WTC11 (cell line): Measurements from ENCODE around the gene TCN2. TPM values are rescaled to one million over a fixed set of nuclear protein-coding genes. Genes with fewer than 3 reads are reported as not detected.

Experiments used
- ATAC-seq: fragments of 200-7000 bp; cut with Tn5 transposase; 2 replicates; pipeline ENCODE4 v1.10.0; 2021; ENCODE audit warnings: mild to moderate bottlenecking, moderate library complexity
- CTCF ChIA-PET: fragments of 300-600 bp; sonication (Branson Sonifier 250); formaldehyde crosslinking; loops from one replicate; lab custom pipeline; 2021; ENCODE audit warnings: antibody characterized with exemption; lab: Charles Lee
- POLR2A ChIA-PET: fragments of 350-600 bp; sonication (Branson Sonifier 250); formaldehyde crosslinking; loops from one replicate; lab custom pipeline; 2021; ENCODE audit warnings: antibody characterized with exemption; lab: Charles Lee
- DNase-seq: peaks from one replicate; pipeline ENCODE4 v3.0.0; 2021; ENCODE audit warnings: low spot score
- H3K27ac Mint-ChIP-seq: 2 replicates; pipeline ENCODE4 v1.8.0; 2021; ENCODE audit warnings: mixed read lengths
- H3K27me3 Mint-ChIP-seq: 2 replicates; pipeline ENCODE4 v1.8.0; 2021; ENCODE audit warnings: low read depth, mild to moderate bottlenecking, moderate library complexity, mixed read lengths
- H3K36me3 Mint-ChIP-seq: 2 replicates; pipeline ENCODE4 v1.8.0; 2021; ENCODE audit warnings: mixed read lengths
- H3K4me1 Mint-ChIP-seq: 2 replicates; pipeline ENCODE4 v1.8.0; 2022; ENCODE audit warnings: mixed read lengths
- H3K4me3 Mint-ChIP-seq: 2 replicates; pipeline ENCODE4 v1.8.0; 2021; ENCODE audit warnings: mild to moderate bottlenecking, moderate library complexity, mixed read lengths
- H3K9me3 Mint-ChIP-seq: 2 replicates; pipeline ENCODE4 v1.8.0; 2021; ENCODE audit warnings: mixed read lengths
- ARID4B ChIP-seq: sonication (generic); formaldehyde crosslinking; IDR thresholded peaks from 2 replicates; pipeline ENCODE4 v1.8.0; 2023; ENCODE audit warnings: missing genetic modification reagents, mild to moderate bottlenecking, borderline replicate concordance
- ATF2 ChIP-seq: sonication (generic); formaldehyde crosslinking; IDR thresholded peaks from 2 replicates; pipeline ENCODE4 v1.8.1; 2022; ENCODE audit warnings: low read depth, missing genetic modification reagents, borderline replicate concordance
- ATF3 ChIP-seq: sonication (generic); formaldehyde crosslinking; conservative IDR thresholded peaks from 2 replicates; pipeline ENCODE4 v1.8.1; 2022; ENCODE audit warnings: mild to moderate bottlenecking, missing genetic modification reagents
- E2F1 ChIP-seq: sonication (generic); formaldehyde crosslinking; IDR thresholded peaks from 2 replicates; pipeline ENCODE4 v1.8.0; 2022; ENCODE audit warnings: mild to moderate bottlenecking, missing genetic modification reagents
- FOXJ3 ChIP-seq: sonication (generic); formaldehyde crosslinking; IDR thresholded peaks from 2 replicates; pipeline ENCODE4 v1.9.0; 2021; ENCODE audit warnings: missing genetic modification reagents, mild to moderate bottlenecking, borderline replicate concordance
- FOXP4 ChIP-seq: sonication (generic); formaldehyde crosslinking; IDR thresholded peaks from 2 replicates; pipeline ENCODE4 v1.8.0; 2022; ENCODE audit warnings: mild to moderate bottlenecking, missing genetic modification reagents
- GTF2I ChIP-seq: fragments of 250-450 bp; sonication (Bioruptor Pico); conservative IDR thresholded peaks from 2 replicates; pipeline ENCODE4 v1.4.0; 2021; ENCODE audit warnings: mild to moderate bottlenecking
- IRF2 ChIP-seq: sonication (generic); formaldehyde crosslinking; IDR thresholded peaks from 2 replicates; pipeline ENCODE4 v1.8.0; 2022; ENCODE audit warnings: low read depth, missing genetic modification reagents, borderline replicate concordance
- JAZF1 ChIP-seq: fragments of 250-450 bp; sonication (Bioruptor Pico); IDR thresholded peaks from 2 replicates; pipeline ENCODE4 v1.9.0; 2021; ENCODE audit warnings: moderate library complexity, mild to moderate bottlenecking, inconsistent platforms
- NFYB ChIP-seq: sonication (generic); formaldehyde crosslinking; conservative IDR thresholded peaks from 2 replicates; pipeline ENCODE4 v1.8.0; 2022; ENCODE audit warnings: low read depth, missing genetic modification reagents
- NR3C1 ChIP-seq: sonication (generic); formaldehyde crosslinking; conservative IDR thresholded peaks from 2 replicates; pipeline ENCODE4 v1.8.1; 2023; ENCODE audit warnings: low read depth, mild to moderate bottlenecking, missing genetic modification reagents
- OVOL2 ChIP-seq: fragments of 250-450 bp; sonication (Bioruptor Pico); IDR thresholded peaks from 2 replicates; pipeline ENCODE4 v1.9.0; 2021; ENCODE audit warnings: mild to moderate bottlenecking, borderline replicate concordance
- SMAD3 ChIP-seq: sonication (generic); formaldehyde crosslinking; IDR thresholded peaks from 2 replicates; pipeline ENCODE4 v1.8.0; 2022; ENCODE audit warnings: missing genetic modification reagents, mild to moderate bottlenecking, borderline replicate concordance
- ZNF671 ChIP-seq: fragments of 250-450 bp; sonication (Bioruptor Pico); IDR thresholded peaks from 2 replicates; pipeline ENCODE4 v1.8.0; 2021; ENCODE audit warnings: mild to moderate bottlenecking
- ZSCAN18 ChIP-seq: fragments of 250-450 bp; sonication (Bioruptor Pico); IDR thresholded peaks from 2 replicates; pipeline ENCODE4 v2.1.2; 2022; ENCODE audit warnings: mild to moderate bottlenecking, moderate library complexity
- total RNA-seq: library from RNA; stranded (reverse); gene quantifications from 3 replicates; pipeline ENCODE4 v1.2.3, GENCODE V29; 2021

Gene TCN2
- total RNA-seq, 1 experiment from 2014 or later: 39.0 TPM

GRCh38 chr22:30601464-30601863 lies 5.5 kb upstream of the TCN2 start (continued):
- no peak for TF ChIP-seq ZSCAN18 (CRISPR knock-in tag)
- TF ChIP-seq FOXP4: no peak

GRCh38 chr22:30602049-30602448 lies 4.9 kb upstream of the TCN2 start:
- Mint-ChIP-seq H3K4me1 (peaks cover 15% of the 10 kb centered on the region), H3K4me3 (no peak overlapping the region), H3K36me3 (no peaks in the 10 kb centered on the region), H3K9me3 (peaks cover 7% of the 10 kb centered on the region; the same call in 1 of the 2 replicates), H3K27me3 (no peaks in the 10 kb centered on the region), H3K27ac (peak overlapping the region; percentile 88; the same call in 1 of the 2 replicates)
- TF ChIP-seq JAZF1 (CRISPR knock-in tag) (no peak), ATF3 (CRISPR knock-in tag) (no peak), FOXJ3 (CRISPR knock-in tag) (no peak), E2F1 (CRISPR knock-in tag) (no peak), NFYB (CRISPR knock-in tag) (no peak)
- CTCF ChIA-PET: interaction anchor here (0.6 to 2.4 kb wide), 29 partner anchors 11 to 1206 kb away, joined by 3 to 11 read pairs (median 4); partner anchors contain the start of gene PES1
- DNase-seq (no peak), ATAC-seq (peak; percentile 6; the same call in 1 of the 2 replicates)
- POLR2A ChIA-PET: no interaction called here

GRCh38 chr22:30603801-30604200 lies 3.2 kb upstream of the TCN2 start:
- ATAC-seq: no peak
- Mint-ChIP-seq H3K36me3 (no peaks in the 10 kb centered on the region), H3K27me3 (no peaks in the 10 kb centered on the region), H3K27ac (no peak overlapping the region; the same call in 1 of the 2 replicates), H3K4me1 (peaks cover 32% of the 10 kb centered on the region), H3K4me3 (no peak overlapping the region), H3K9me3 (peaks cover 3% of the 10 kb centered on the region; the same call in 1 of the 2 replicates)
- CTCF ChIA-PET: interaction anchor here (1.2 kb wide), 1 partner anchor 159 kb away, joined by 4 read pairs; no protein-coding TSS in a partner anchor
- POLR2A ChIA-PET: no interaction called here
- TF ChIP-seq GTF2I (CRISPR knock-in tag) (no peak), ARID4B (CRISPR knock-in tag) (no peak)
- TF ChIP-seq, all 79 proteins: peak for 0
- DNase-seq: no peak

GRCh38 chr22:30604723-30605122 lies 2.3 kb upstream of the TCN2 start:
- Mint-ChIP-seq H3K36me3 (no peaks in the 10 kb centered on the region), H3K27me3 (no peaks in the 10 kb centered on the region), H3K4me1 (peaks cover 40% of the 10 kb centered on the region), H3K27ac (no peak overlapping the region), H3K9me3 (peaks cover 3% of the 10 kb centered on the region; the same call in 1 of the 2 replicates), H3K4me3 (no peak overlapping the region)
- no peak for ATAC-seq
- POLR2A ChIA-PET: no interaction called here
- DNase-seq: no peak
- CTCF ChIA-PET: interaction anchor here (1.2 to 4.0 kb wide), 2 partner anchors 30 to 160 kb away, joined by 4 to 43 read pairs; partner anchors contain the start of gene SLC35E4
- no peak for TF ChIP-seq ZNF671 (CRISPR knock-in tag)
- no peak for TF ChIP-seq SMAD3 (CRISPR knock-in tag)
- TF ChIP-seq E2F1 (CRISPR knock-in tag): no peak
- no peak for TF ChIP-seq JAZF1 (CRISPR knock-in tag)
- no peak for TF ChIP-seq NR3C1 (CRISPR knock-in tag)
- TF ChIP-seq IRF2: no peak
- no peak for TF ChIP-seq OVOL2
- no peak for TF ChIP-seq ATF2 (CRISPR knock-in tag)
